HFFc6 (cell line): ENCODE results near the gene PIH1D1. TPM values are rescaled to one million over a fixed set of nuclear protein-coding genes. Genes with fewer than 3 reads are reported as not detected.

Experiments
- DNase-seq: peaks from one replicate; pipeline ENCODE4 v3.0.0-alpha.2; 2018
- H3K27ac Mint-ChIP-seq: 2 replicates; pipeline ENCODE4 v1.8.0; 2020; ENCODE audit warnings: mild to moderate bottlenecking, mixed read lengths
- H3K27me3 Mint-ChIP-seq: 2 replicates; pipeline ENCODE4 v1.8.0; 2021; ENCODE audit warnings: mild to moderate bottlenecking, moderate library complexity, mixed read lengths; ENCODE audit not compliant: insufficient read depth
- H3K36me3 Mint-ChIP-seq: 2 replicates; pipeline ENCODE4 v1.8.0; 2021; ENCODE audit warnings: low read depth, mixed read lengths
- H3K4me1 Mint-ChIP-seq: 2 replicates; pipeline ENCODE4 v1.8.0; 2020; ENCODE audit warnings: low read depth, mixed read lengths
- H3K4me3 Mint-ChIP-seq: 2 replicates; pipeline ENCODE4 v1.8.0; 2020; ENCODE audit warnings: mild to moderate bottlenecking, moderate library complexity, mixed read lengths
- H3K9me3 Mint-ChIP-seq: 2 replicates; pipeline ENCODE4 v1.8.0; 2020; ENCODE audit warnings: mild to moderate bottlenecking, mixed read lengths
- CTCF ChIP-seq: fragments of 200-600 bp; sonication (generic); IDR thresholded peaks from 2 replicates; pipeline ENCODE4 v1.5.0; 2021; ENCODE audit warnings: antibody characterized with exemption, mild to moderate bottlenecking
- total RNA-seq, 6 experiments: library from RNA; stranded (reverse); fragmentation: NEBNext Ultra II Directional; extraction: Animal tissue kit (Norgen Biotek cat#: 25700); gene quantifications; 2 replicates in 1 of 6; 3 replicates in 5 of 6; pipeline ENCODE4 v1.2.3, GENCODE V29; 2021

The PIH1D1 gene
- total RNA-seq, 6 experiments from 2014 or later, result 55.8 to 65.6 (median 57.5) TPM

GRCh38 chr19:49443366-49444099 is 8.1 kb downstream of the PIH1D1 start:
- H3K4me1 Mint-ChIP-seq, result peaks cover 36% of the 10 kb centered on the region
- peak; percentile 89 for TF ChIP-seq CTCF
- H3K27me3 Mint-ChIP-seq, result peaks cover 27% of the 10 kb centered on the region
- H3K9me3 Mint-ChIP-seq, result no peaks in the 10 kb centered on the region
- peak; percentile 87 for DNase-seq
- H3K4me3 Mint-ChIP-seq, result peak overlapping the region; percentile 81
- peaks cover 13% of the 10 kb centered on the region; the same call in 1 of the 2 replicates for H3K36me3 Mint-ChIP-seq
- H3K27ac Mint-ChIP-seq, result no peak overlapping the region

GRCh38 chr19:49442771-49443365 is 8.7 kb downstream of the PIH1D1 start:
- Mint-ChIP-seq H3K36me3 (peaks cover 7% of the 10 kb centered on the region; the same call in 1 of the 2 replicates), H3K27ac (no peak overlapping the region), H3K4me1 (peaks cover 32% of the 10 kb centered on the region), H3K9me3 (no peaks in the 10 kb centered on the region), H3K4me3 (peak overlapping the region; percentile 81), H3K27me3 (peaks cover 31% of the 10 kb centered on the region)
- DNase-seq, result peak; percentile 80
- TF ChIP-seq CTCF, result no peak

- no peaks in the 10 kb centered on the region for H3K9me3 Mint-ChIP-seq
These were observed 9.3 kb downstream of the PIH1D1 start for GRCh38 chr19:49442354-49442753.

GRCh38 chr19:49441960-49442350 is 9.7 kb downstream of the PIH1D1 start:
- H3K4me1 Mint-ChIP-seq, result peaks cover 32% of the 10 kb centered on the region
- TF ChIP-seq CTCF, result no peak
- no peaks in the 10 kb centered on the region for H3K9me3 Mint-ChIP-seq
- 0 out of 2 replicates have a peak, but pooled peaks cover 7% of the 10 kb centered on the region for H3K36me3 Mint-ChIP-seq
- no peak for DNase-seq
- H3K27ac Mint-ChIP-seq, result no peak overlapping the region
- H3K27me3 Mint-ChIP-seq, result peaks cover 38% of the 10 kb centered on the region
- H3K4me3 Mint-ChIP-seq, result peak overlapping the region; percentile 81; the same call in 1 of the 2 replicates

More at GRCh38 chr19:49442354-49442753, 9.3 kb downstream of the PIH1D1 start:
- no peak overlapping the region for H3K27ac Mint-ChIP-seq
- H3K36me3 Mint-ChIP-seq, result peaks cover 7% of the 10 kb centered on the region; the same call in 1 of the 2 replicates
- H3K27me3 Mint-ChIP-seq, result peaks cover 36% of the 10 kb centered on the region
- TF ChIP-seq CTCF, result no peak
- peaks cover 32% of the 10 kb centered on the region for H3K4me1 Mint-ChIP-seq
- H3K4me3 Mint-ChIP-seq, result peak overlapping the region; percentile 81
- no peak for DNase-seq

GRCh38 chr19:49441210-49441959 is 10.2 kb downstream of the PIH1D1 start, which contains the start of gene SLC17A7:
TSS of gene SLC17A7 (minus strand) at chr19:49441527. CDS start at chr19:49441379, 148 bp downstream.
- Mint-ChIP-seq H3K4me1 (peaks cover 32% of the 10 kb centered on the region), H3K27ac (no peak within 1 kb of the TSS), H3K4me3 (peak within 1 kb of the TSS; percentile 81), H3K9me3 (no peaks in the 10 kb centered on the region), H3K36me3 (0 out of 2 replicates have a peak, but pooled peaks cover 4% of the 10 kb centered on the region), H3K27me3 (peaks cover 42% of the 10 kb centered on the region)
- no peak for DNase-seq
- TF ChIP-seq CTCF, result no peak
